Right atrium auricular region (tissue), 2 donors: ENCODE data around the gene ARHGAP6. TPM values are rescaled to one million over a fixed set of nuclear protein-coding genes. Genes with fewer than 3 reads are reported as not detected.

Experiments used
- DNase-seq: peaks from one replicate; pipeline ENCODE4 v3.0.0-alpha.2; 2019; ENCODE audit warnings: low spot score
- H3K27ac ChIP-seq, 2 donors: fragments of 200-600 bp; sonication (generic); 1 replicate in 1 of 2; 2 replicates in 1 of 2; pipeline ENCODE4 v1.5.1; 2016 to 2019
- H3K27me3 ChIP-seq, 2 donors: fragments of 200-600 bp; sonication (generic); one replicate each; pipeline versions ENCODE4 v1.5.1 to v1.6.0; 2017 to 2019
- H3K36me3 ChIP-seq: fragments of 200-600 bp; sonication (generic); one replicate; pipeline ENCODE4 v1.5.1; 2016
- H3K4me1 ChIP-seq, 2 donors: fragments of 200-600 bp; sonication (generic); one replicate each; pipeline versions ENCODE4 v1.5.1 to v1.6.0; 2017 to 2019
- H3K4me3 ChIP-seq, 2 donors: fragments of 200-600 bp; sonication (generic); 1 replicate in 1 of 2; 2 replicates in 1 of 2; pipeline ENCODE4 v1.5.1; 2017 to 2019; ENCODE audit warnings: mild to moderate bottlenecking in 1 of 2, moderate library complexity in 1 of 2
- H3K9me3 ChIP-seq, 2 donors: fragments of 200-600 bp; sonication (generic); one replicate each; pipeline ENCODE4 v1.5.1; 2019
- total RNA-seq, 2 donors: library from RNA; depleted of rRNA; stranded (reverse); fragments of >200 nt; gene quantifications; one replicate each; pipeline ENCODE4 v1.1.0, GENCODE V29; 2016
- TF ChIP-seq, protein P1 (sequence below), 2 donors: fragments of 200-600 bp; sonication (generic); IDR thresholded peaks; one replicate each; pipeline ENCODE4 v1.5.1; 2019; ENCODE audit warnings: antibody characterized with exemption in 2 of 2

The ARHGAP6 gene
- total RNA-seq, 2 donors from 2014 or later: 5.1 to 9.4 TPM

DNA sequence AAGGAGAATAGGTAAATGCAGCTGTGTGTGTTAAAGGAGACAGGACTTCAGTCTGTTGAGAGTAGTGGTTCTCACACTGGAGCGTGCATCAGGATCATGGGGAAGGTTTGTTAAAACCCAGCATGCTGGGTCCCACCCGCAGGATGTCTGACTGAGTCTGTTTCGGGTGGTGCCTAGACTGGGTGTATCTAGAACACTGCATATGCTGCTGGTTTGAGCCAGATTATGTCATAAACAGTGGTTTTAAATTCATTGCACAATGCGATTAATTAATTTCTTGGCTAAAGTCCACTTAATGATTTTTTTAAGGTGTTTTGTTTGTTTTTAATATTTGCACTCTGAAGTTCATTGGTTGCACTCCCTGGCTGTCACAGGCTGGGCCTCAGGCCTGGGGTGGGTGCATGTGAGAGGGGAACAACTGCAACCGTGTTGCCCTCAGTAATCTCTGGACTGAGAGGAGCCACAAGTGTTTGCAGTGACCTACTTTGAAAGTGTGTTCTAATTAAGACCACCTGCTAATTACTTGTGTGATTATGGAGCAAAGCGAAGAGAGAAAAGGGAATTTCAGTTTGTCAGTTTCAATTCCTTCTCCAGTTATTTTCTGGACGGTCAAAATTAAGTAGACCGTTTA, 546.3 kb downstream of the ARHGAP6 start:
- Histone ChIP-seq H3K27ac (no peak overlapping the region), H3K4me3 (no peak overlapping the region), H3K4me1 (no peaks in the 10 kb centered on the region), H3K36me3 (peaks cover 51% of the 10 kb centered on the region), H3K27me3 (no peaks in the 10 kb centered on the region), H3K9me3 (no peaks in the 10 kb centered on the region)
- no peak for DNase-seq
- TF ChIP-seq, protein P1, sequence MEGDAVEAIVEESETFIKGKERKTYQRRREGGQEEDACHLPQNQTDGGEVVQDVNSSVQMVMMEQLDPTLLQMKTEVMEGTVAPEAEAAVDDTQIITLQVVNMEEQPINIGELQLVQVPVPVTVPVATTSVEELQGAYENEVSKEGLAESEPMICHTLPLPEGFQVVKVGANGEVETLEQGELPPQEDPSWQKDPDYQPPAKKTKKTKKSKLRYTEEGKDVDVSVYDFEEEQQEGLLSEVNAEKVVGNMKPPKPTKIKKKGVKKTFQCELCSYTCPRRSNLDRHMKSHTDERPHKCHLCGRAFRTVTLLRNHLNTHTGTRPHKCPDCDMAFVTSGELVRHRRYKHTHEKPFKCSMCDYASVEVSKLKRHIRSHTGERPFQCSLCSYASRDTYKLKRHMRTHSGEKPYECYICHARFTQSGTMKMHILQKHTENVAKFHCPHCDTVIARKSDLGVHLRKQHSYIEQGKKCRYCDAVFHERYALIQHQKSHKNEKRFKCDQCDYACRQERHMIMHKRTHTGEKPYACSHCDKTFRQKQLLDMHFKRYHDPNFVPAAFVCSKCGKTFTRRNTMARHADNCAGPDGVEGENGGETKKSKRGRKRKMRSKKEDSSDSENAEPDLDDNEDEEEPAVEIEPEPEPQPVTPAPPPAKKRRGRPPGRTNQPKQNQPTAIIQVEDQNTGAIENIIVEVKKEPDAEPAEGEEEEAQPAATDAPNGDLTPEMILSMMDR (IDR thresholded peaks at IDR 0.05): no peak

DNA sequence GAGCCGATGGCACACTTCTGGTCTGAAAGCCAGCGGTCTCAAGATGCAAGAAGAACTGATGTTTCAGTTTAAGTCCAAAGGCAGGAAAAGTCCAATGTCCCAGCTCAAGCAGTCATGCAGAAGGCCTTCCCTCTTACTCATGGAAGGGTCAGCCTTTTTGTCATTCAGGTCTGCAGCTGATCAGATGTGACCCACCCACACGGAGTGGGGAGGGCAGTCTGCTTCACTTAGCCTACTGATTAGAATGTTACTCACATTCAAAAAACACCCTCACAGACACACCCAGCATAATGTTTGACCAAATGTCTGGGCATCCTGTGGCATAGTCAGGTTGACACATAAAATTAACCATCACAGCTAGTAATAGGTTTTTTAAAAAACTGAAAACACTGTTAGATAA, 548.0 kb downstream of the ARHGAP6 start:
- Histone ChIP-seq H3K9me3 (no peaks in the 10 kb centered on the region), H3K36me3 (peaks cover 51% of the 10 kb centered on the region), H3K27ac (no peak overlapping the region), H3K4me1 (peaks cover 0 to 9% of the 10 kb centered on the region in 2 donors), H3K4me3 (no peak overlapping the region), H3K27me3 (no peaks in the 10 kb centered on the region)
- TF ChIP-seq, protein P1 (IDR thresholded peaks at IDR 0.05): no peak
- DNase-seq: no peak

DNA sequence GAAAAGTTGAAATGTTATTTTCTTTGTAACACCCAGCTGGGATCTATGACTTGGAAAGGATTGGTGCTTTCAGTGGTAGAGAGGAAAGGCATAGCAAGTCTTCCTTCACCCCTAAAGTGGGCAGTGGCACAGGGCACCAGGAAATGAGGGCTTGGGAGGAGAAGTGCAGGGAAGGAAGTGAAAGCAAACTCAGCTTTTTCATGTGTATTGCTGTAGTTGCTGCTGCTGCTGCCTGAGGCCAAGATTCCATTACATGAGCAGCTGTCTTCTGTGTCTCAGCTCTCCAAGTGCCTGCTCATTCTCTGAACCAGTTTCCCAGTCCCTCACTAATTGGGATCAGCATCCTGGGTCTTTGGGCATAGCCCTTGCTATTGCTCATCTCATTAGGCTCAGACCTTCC, 552.0 kb downstream of the ARHGAP6 start:
- Histone ChIP-seq H3K4me1 (peaks cover 0 to 18% of the 10 kb centered on the region in 2 donors), H3K9me3 (no peaks in the 10 kb centered on the region), H3K27me3 (no peaks in the 10 kb centered on the region), H3K36me3 (peaks cover 37% of the 10 kb centered on the region), H3K27ac (peak overlapping the region in 1 of 2 donors; percentile 2), H3K4me3 (no peak overlapping the region)
- TF ChIP-seq, protein P1 (IDR thresholded peaks at IDR 0.05): no peak
- no peak for DNase-seq

DNA sequence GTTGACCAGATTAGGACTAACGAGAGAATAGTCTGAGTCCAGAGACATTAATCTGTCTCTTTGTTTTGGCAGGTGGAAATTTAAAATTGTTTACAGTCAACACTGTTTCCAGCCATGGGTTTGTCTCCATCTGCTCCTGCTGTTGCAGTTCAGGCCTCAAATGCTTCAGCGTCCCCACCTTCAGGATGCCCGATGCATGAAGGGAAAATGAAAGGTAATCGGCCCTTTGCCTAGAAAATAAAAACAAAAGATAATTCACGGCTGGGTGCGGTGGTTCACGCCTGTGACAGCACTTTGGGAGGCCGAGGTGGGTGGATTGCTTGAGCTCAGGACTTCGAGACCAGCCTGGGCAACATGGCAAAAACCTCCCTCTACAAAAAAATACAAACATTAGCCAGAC, 553.8 kb downstream of the ARHGAP6 start:
- DNase-seq: no peak

DNA sequence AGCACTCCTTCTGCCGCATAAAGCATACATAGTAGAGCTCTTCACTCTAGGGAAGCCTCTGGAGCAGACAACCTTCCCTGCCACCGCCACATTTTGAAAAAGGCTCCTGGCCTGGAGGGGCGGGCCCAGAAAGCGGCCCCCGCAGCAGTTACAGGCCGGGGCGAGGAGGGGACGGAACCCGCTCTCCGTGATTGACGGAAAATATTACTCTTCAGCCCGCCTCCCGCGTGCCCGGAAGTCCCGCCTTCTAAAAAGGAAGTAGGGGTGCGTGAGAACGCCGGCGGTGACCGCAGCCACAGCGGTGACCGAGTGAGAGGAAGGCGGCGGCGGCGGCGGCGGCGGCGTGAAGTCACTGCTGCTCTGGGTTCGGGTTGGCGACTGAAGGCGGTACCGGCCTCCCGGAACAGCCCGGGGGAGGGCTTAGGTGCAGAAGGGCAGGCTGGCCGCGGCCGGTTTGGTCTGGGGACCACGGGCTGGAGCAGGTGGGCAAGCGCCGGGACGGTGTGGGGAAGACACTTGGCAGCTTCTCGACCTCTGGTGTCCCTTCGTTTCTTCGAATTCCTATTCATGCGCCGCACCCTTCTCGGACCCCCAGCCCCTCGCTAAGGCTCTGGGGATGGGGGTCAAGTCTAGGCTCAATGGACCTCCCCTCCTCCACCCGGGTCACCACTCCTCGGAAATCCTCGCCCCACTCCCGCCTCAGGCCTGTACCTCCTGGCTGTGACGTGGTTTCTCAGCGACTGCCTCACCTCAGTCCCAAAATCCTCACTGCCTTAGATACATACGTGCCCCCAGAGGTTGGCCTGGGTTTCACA, 554.5 kb downstream of the ARHGAP6 start, which contains the start of gene HCCS:
HCCS (plus strand) TSS at position 296 of the 815 bp plus-strand sequence. CDS start 729 bp downstream, outside the sequence.
- Histone ChIP-seq H3K4me3 (peak within 1 kb of the TSS; percentile 55 to 65), H3K36me3 (peaks cover 17% of the 10 kb centered on the region), H3K4me1 (peaks cover 0 to 18% of the 10 kb centered on the region in 2 donors), H3K27me3 (no peaks in the 10 kb centered on the region), H3K9me3 (no peaks in the 10 kb centered on the region), H3K27ac (peak within 1 kb of the TSS; percentile 85 to 86)
- TF ChIP-seq, protein P1 (IDR thresholded peaks at IDR 0.05): no peak
- peak; percentile 80 for DNase-seq

More for the DNA sequence above, 553.8 kb downstream of the ARHGAP6 start:
- H3K36me3 ChIP-seq: peaks cover 22% of the 10 kb centered on the region
- H3K4me1 ChIP-seq: peaks cover 0 to 18% of the 10 kb centered on the region in 2 donors
- H3K9me3 ChIP-seq: no peaks in the 10 kb centered on the region
- H3K27ac ChIP-seq: peak overlapping the region; percentile 85 to 86
- TF ChIP-seq, protein P1 (IDR thresholded peaks at IDR 0.05): no peak
- peak overlapping the region; percentile 55 to 65 for H3K4me3 ChIP-seq
- no peaks in the 10 kb centered on the region for H3K27me3 ChIP-seq
